Activated T-cell treated with anti-CD3 and anti-CD28 coated beads, Interleukin-2, amount 50 U/mL, for 4 hours (primary cell): ENCODE data around the gene TFF3. TPM values are rescaled to one million over a fixed set of nuclear protein-coding genes. Genes with fewer than 3 reads are reported as not detected.

Experiments
- ATAC-seq, 2 donors: fragments of 200-7000 bp; cut with Tn5 transposase; one replicate each; pipeline ENCODE4 v1.10.0; 2021
- DNase-seq: peaks from one replicate; pipeline ENCODE4 v3.0.0-alpha.2; 2020
- H3K27me3 Mint-ChIP-seq: one replicate; pipeline ENCODE4 v1.8.0; 2021; ENCODE audit warnings: low read depth, mixed read lengths
- H3K36me3 Mint-ChIP-seq: one replicate; pipeline ENCODE4 v1.8.0; 2022; ENCODE audit warnings: mixed read lengths; ENCODE audit not compliant: insufficient read depth
- H3K4me1 Mint-ChIP-seq: one replicate; pipeline ENCODE4 v1.8.0; 2021; ENCODE audit warnings: low read depth, mixed read lengths
- H3K4me3 Mint-ChIP-seq: one replicate; pipeline ENCODE4 v1.8.0; 2021; ENCODE audit warnings: mild to moderate bottlenecking, moderate library complexity, mixed read lengths
- H3K9me3 Mint-ChIP-seq: one replicate; pipeline ENCODE4 v1.8.0; 2021; ENCODE audit warnings: mixed read lengths
- total RNA-seq, 3 donors: library from RNA; stranded (reverse); gene quantifications; one replicate each; pipeline ENCODE4 v1.2.1, GENCODE V29; 2021

The TFF3 gene
- total RNA-seq, 3 donors from 2014 or later, result 0.29 to 0.96 TPM; not detected in 1

- Mint-ChIP-seq H3K27me3 (no peaks in the 10 kb centered on the region), H3K4me3 (no peak overlapping the region), H3K9me3 (no peaks in the 10 kb centered on the region), H3K4me1 (no peaks in the 10 kb centered on the region), H3K36me3 (peaks cover 15% of the 10 kb centered on the region)
- no peak for ATAC-seq
- no peak for DNase-seq
These were observed 39.1 kb downstream of the TFF3 start for GRCh38 chr21:42276076-42276475.

GRCh38 chr21:42272984-42273600 lies 42.1 kb downstream of the TFF3 start:
- Mint-ChIP-seq H3K27me3 (no peaks in the 10 kb centered on the region), H3K9me3 (no peaks in the 10 kb centered on the region), H3K4me1 (peaks cover 13% of the 10 kb centered on the region), H3K4me3 (no peak overlapping the region), H3K36me3 (peaks cover 12% of the 10 kb centered on the region)
- ATAC-seq (no peak), DNase-seq (no peak)

DNA sequence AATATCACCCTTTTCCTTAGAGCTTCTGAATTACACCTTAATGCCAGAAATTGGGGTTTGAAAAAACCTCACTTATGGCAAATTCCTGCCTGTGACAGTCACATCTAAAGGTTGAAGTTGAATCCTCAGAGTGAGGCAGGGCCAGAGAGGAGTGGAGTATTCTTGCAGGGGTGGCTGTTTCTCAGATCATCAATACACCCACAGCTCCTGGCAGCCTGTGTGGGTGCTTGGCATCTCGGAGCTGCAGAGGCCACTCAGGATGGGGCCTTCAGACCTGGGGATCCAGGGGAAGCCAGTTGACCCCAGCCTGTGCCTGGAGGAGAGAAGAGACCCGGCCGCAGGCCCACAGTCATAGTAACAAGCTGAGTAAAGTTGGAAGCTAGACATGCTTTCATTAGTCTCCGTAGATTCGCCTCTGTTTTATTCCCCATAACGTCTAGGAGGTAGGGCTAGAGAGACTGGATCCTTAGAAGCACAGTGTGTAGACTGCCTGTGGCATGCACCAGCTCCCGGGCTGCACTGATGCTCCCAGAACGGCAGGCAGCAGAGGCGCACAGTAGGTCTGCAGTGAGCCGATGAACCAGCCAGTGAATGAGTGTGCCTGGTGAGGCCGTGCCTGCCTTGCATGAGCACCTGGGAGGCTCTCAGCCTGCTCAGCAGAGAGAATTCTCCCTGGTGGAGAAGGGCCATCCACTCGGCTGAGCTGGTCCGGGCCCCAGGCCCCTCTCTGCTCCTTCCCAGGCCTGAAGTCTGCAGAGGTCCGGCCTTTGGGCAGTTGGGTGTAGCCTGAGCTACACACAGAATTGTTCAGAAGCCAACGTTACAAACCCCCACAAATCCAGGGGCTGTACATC lies 42.9 kb downstream of the TFF3 start:
- ATAC-seq, result no peak
- Mint-ChIP-seq H3K4me1 (peaks cover 21% of the 10 kb centered on the region), H3K4me3 (no peak overlapping the region), H3K27me3 (no peaks in the 10 kb centered on the region), H3K9me3 (no peaks in the 10 kb centered on the region), H3K36me3 (peaks cover 9% of the 10 kb centered on the region)
- DNase-seq, result no peak

- no peaks in the 10 kb centered on the region for H3K27me3 Mint-ChIP-seq
- H3K4me3 Mint-ChIP-seq, result no peak overlapping the region
- ATAC-seq, result no peak
- H3K4me1 Mint-ChIP-seq, result peaks cover 31% of the 10 kb centered on the region
- no peaks in the 10 kb centered on the region for H3K9me3 Mint-ChIP-seq
- DNase-seq, result no peak
- peaks cover 4% of the 10 kb centered on the region for H3K36me3 Mint-ChIP-seq
These were observed 44.1 kb downstream of the TFF3 start for GRCh38 chr21:42271065-42271464.

DNA sequence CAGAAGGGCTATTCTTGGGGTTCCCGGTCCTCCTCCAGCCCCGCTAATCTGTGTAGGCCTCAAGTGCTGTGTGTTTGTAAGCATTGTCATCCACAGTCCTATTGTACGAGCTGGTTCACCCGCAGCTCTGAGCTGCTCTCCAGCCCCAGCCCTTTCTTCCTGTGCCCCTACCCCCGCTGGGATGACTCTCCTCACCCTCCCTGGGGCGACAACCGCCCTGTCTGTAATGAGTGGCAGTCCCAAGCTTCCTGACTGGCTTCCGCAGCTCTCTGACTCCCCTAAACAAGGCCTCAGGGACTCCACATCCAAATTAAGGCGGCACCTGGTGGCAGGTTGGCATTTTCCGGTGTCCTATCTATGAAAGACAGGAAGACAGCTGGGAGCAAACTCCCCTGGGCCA lies 45.8 kb downstream of the TFF3 start:
- DNase-seq, result no peak
- no peaks in the 10 kb centered on the region for H3K9me3 Mint-ChIP-seq
- peak in 1 of 2 donors; percentile 28 for ATAC-seq
- peaks cover 5% of the 10 kb centered on the region for H3K36me3 Mint-ChIP-seq
- H3K4me1 Mint-ChIP-seq, result peaks cover 36% of the 10 kb centered on the region
- no peaks in the 10 kb centered on the region for H3K27me3 Mint-ChIP-seq
- no peak overlapping the region for H3K4me3 Mint-ChIP-seq

DNA sequence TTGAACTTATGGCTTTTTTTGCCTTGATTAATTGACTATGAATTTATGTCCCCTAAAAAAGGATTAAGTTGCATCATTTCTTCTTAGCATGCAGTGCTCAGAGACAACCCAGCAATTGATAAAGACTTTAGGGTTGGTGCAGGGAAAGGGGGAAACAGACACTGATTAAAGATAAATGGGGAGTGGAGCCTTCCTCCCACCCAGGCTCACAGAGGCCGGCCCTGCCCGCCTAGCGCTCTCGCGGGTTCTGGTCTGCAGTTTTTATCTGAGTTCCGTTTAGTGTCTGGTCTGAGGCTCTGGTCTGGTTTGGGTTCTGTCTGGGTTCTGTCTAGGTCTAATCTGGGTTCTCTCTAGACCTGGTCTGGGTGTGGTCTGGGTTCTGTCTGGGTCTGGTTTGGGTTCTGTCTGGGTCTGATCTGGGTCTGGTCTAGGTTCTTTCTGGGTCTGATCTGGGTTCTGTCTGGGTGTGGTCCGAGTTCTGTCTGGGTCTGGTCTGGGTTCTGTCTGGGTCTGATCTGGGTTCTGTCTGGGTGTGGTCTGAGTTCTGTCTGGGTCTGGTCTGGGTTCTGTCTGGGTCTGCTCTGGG lies 48.1 kb downstream of the TFF3 start:
- no peak for ATAC-seq
- H3K36me3 Mint-ChIP-seq, result peaks cover 3% of the 10 kb centered on the region
- H3K27me3 Mint-ChIP-seq, result no peaks in the 10 kb centered on the region
- peak overlapping the region; percentile 2 for H3K4me3 Mint-ChIP-seq
- H3K9me3 Mint-ChIP-seq, result no peaks in the 10 kb centered on the region
- no peak for DNase-seq
- H3K4me1 Mint-ChIP-seq, result peaks cover 38% of the 10 kb centered on the region

DNA sequence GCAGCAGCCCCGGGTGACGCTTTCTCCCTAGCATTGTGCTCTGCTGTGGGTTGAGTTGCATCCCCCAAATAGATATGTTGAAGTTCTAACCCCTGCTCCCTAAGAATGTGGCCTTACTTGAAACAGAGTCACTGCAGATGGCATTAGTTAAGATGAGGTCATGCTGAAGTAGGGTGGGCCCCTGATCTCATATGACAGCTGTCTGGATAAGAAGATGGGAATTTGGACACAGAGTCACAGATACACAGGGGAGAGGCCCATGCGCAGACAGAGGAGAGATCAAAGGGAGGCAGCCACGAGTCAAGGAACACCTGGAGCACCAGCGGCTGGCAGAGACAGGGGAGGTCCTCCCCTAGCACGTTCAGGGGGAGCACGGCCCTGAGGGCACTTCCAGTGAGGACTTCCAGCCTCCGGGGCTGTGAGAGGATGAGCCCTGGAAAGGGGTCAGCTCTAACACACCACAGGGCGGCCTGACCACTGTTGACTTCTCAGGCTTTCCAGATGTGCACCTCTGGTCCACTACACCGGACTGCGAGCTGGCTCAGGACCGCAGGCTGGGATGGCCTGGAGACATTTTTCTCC lies 49.9 kb downstream of the TFF3 start:
- Mint-ChIP-seq H3K4me3 (no peak overlapping the region), H3K4me1 (peaks cover 38% of the 10 kb centered on the region), H3K36me3 (peaks cover 3% of the 10 kb centered on the region), H3K9me3 (no peaks in the 10 kb centered on the region), H3K27me3 (no peaks in the 10 kb centered on the region)
- DNase-seq (no peak), ATAC-seq (no peak)

DNA sequence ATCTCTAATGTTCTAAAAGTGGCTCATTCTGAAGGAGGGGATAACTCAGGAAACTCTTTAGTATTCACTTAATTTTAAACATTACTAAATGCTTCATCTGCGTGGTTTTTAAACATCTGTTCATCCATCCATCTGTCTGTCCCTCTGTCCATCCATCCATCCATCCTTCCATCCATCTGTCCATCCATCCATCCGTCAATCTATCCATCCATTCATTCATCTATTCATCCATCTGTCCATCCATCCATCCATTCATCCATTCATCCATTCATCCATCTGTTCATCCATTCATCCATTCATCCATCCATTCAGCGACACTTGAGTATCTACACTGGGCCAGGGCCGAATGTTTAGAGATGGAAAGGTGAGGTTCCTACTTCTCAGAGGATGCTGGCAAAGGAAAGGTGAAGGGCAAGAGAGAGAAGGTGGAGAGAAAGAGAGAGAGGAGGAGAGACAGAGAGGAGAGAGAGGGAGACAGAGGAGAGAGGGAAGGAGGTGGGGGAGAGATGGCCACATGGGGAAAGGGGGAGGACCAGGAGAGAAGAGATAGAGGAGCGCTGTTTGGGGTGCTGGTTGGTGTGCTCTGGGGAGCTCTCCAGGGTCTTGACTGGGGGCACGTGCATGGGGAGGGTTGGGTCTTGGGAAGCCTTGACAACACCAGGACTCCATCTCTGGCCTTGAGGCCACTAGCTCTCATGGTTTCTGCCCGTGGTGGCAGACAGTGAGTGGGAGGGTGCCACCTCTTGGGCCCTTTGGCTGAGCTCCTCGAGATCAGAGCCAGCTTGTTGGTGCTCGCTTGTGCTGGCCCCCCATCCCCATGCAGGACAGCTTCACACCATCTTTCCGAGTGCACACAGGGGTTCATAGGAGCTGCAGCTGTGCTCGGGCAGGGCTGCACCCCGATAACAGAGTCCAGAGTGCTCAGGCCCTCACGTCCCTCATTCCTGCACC lies 50.7 kb downstream of the TFF3 start:
- Mint-ChIP-seq H3K4me3 (no peak overlapping the region), H3K27me3 (no peaks in the 10 kb centered on the region), H3K4me1 (peaks cover 36% of the 10 kb centered on the region), H3K9me3 (no peaks in the 10 kb centered on the region), H3K36me3 (peaks cover 3% of the 10 kb centered on the region)
- no peak for DNase-seq
- no peak for ATAC-seq

GRCh38 chr21:42263591-42264131 lies 51.5 kb downstream of the TFF3 start:
- peaks cover 29% of the 10 kb centered on the region for H3K4me1 Mint-ChIP-seq
- peaks cover 3% of the 10 kb centered on the region for H3K36me3 Mint-ChIP-seq
- ATAC-seq (no peak), DNase-seq (no peak)
- no peak overlapping the region for H3K4me3 Mint-ChIP-seq
- no peaks in the 10 kb centered on the region for H3K27me3 Mint-ChIP-seq
- H3K9me3 Mint-ChIP-seq, result no peaks in the 10 kb centered on the region

DNA sequence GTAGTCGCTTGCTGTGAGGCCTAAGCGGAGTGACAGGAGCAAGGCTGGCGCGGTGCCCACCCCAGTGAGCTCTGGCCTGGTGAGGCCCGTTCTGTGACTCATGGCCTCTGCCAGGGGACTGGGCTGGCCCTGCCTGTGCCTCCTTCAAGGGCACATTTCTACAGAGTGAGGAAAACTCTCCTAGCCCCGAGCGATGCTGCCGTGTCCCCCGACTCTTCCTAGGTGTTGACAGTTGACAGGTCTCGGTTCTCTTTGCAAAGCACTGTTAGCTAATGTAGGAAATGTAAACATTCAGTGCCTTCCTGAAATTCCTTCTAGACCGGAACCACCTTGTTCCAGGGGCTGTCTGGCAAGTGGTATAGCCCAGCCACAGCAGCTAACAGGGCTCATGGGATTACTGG lies 52.4 kb downstream of the TFF3 start:
- DNase-seq (no peak), ATAC-seq (no peak)
- Mint-ChIP-seq H3K4me3 (no peak overlapping the region), H3K4me1 (peaks cover 26% of the 10 kb centered on the region), H3K36me3 (peaks cover 3% of the 10 kb centered on the region), H3K27me3 (no peaks in the 10 kb centered on the region), H3K9me3 (no peaks in the 10 kb centered on the region)

- Mint-ChIP-seq H3K36me3 (peaks cover 3% of the 10 kb centered on the region), H3K9me3 (no peaks in the 10 kb centered on the region), H3K4me3 (no peak overlapping the region), H3K27me3 (no peaks in the 10 kb centered on the region), H3K4me1 (peaks cover 18% of the 10 kb centered on the region)
- no peak for ATAC-seq
- no peak for DNase-seq
These were observed 53.4 kb downstream of the TFF3 start for GRCh38 chr21:42261829-42262200.
